ENCODE measurements around the gene RGS19.
A peak's percentile ranks its signal among the peaks of the same experiment; 100 is the strongest.

Gene RGS19

DNA sequence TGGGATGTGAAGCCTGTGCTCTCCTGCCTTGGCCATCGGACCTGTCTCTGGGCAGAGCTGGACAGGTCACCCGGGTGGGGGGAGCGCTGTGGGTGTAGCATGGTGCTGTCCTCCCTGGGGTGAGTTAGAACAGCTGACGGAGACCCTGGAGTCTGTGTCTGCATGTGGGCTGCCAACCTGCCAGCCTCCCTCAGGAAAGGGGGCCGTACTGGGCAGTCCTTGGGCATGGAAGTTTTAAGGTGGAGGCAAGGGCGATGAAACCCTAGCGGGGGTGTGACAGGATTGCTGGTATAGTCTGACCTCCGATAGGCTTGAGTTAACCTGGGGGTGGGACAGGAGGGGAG lies 32.3 kb downstream of the RGS19 start:
- no peak for DNase-seq
- H3K4me1 Mint-ChIP-seq = peaks cover 22% of the 10 kb centered on the region
- no peak overlapping the region for H3K4me3 Mint-ChIP-seq
- H3K27me3 Mint-ChIP-seq (ENCODE audit: low read depth, poor library complexity) = peaks cover 85% of the 10 kb centered on the region
- H3K36me3 Mint-ChIP-seq (ENCODE audit: low read depth) = no peaks in the 10 kb centered on the region
- no peak for TF ChIP-seq CTCF (IDR thresholded peaks at IDR 0.05)
- no peak overlapping the region for H3K27ac Mint-ChIP-seq
- H3K9me3 Mint-ChIP-seq = no peaks in the 10 kb centered on the region

DNA sequence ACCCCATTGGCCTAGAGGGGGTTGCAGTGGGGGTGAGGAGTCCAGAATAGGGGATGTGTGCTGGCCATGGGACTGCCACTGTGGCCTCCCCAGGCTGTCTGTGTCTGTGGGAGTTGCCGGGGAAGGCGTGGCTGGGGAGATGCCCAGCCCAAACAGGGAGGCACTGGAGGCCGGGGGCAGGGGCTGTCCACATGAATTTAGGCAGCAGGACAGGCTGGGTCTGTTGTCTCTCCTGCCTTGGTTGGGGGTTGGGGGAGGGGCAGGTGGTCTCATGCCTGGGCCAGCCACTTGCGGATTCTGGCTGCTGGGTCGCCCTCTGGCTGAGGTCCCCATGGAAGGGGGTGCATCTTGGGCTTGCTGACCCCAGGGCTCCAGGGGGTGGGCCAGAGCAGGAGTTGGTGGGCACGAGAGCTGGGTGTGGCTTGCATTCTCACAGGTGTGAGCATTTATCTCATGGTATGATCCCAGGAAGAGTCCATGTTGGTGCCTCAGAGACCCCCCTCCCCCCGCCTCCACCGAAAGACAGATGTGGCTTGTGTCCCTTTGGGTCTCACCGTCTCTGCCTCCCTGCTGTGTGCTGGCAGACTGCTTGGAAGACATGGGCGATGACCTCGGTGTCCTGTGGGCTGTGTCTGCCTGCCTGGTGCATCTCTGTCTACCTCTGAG lies 33.8 kb downstream of the RGS19 start:
- H3K27me3 Mint-ChIP-seq (ENCODE audit: low read depth, poor library complexity) = peaks cover 87% of the 10 kb centered on the region
- no peak overlapping the region for H3K27ac Mint-ChIP-seq
- peaks cover 22% of the 10 kb centered on the region for H3K4me1 Mint-ChIP-seq
- H3K36me3 Mint-ChIP-seq (ENCODE audit: low read depth) = no peaks in the 10 kb centered on the region
- no peak overlapping the region for H3K4me3 Mint-ChIP-seq
- TF ChIP-seq CTCF (IDR thresholded peaks at IDR 0.05) = no peak
- no peaks in the 10 kb centered on the region for H3K9me3 Mint-ChIP-seq
- no peak for DNase-seq

- peaks cover 88% of the 10 kb centered on the region for H3K27me3 Mint-ChIP-seq (ENCODE audit: low read depth, poor library complexity)
- H3K36me3 Mint-ChIP-seq (ENCODE audit: low read depth) = no peaks in the 10 kb centered on the region
- no peak overlapping the region for H3K27ac Mint-ChIP-seq
- no peak for DNase-seq
- H3K4me1 Mint-ChIP-seq = peaks cover 27% of the 10 kb centered on the region
- no peak overlapping the region for H3K4me3 Mint-ChIP-seq
- H3K9me3 Mint-ChIP-seq = no peaks in the 10 kb centered on the region
- no peak for TF ChIP-seq CTCF (IDR thresholded peaks at IDR 0.05)
Measured at GRCh38 chr20:64044484-64045247, 34.7 kb downstream of the RGS19 start.

DNA sequence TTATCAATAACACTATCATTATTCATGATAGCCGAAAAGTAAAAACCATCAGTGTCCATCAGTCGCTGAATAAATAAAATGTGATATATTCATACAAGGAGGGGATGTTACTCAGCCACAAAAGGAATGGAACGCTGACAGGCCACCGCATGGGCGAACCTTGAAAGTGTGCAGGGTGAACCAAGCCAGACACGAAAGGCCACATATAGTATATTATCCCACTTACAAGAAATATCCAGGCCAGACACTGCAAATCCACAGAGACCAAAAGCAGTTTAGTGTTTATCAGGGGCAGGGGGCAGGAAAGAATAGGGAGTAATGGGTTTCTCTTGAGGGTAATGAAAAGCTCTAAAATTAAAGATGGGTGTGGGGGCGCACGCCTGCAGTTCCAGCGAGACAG lies 35.5 kb downstream of the RGS19 start:
- Mint-ChIP-seq H3K36me3 (ENCODE audit: low read depth) (no peaks in the 10 kb centered on the region), H3K4me1 (peaks cover 30% of the 10 kb centered on the region), H3K9me3 (no peaks in the 10 kb centered on the region), H3K27ac (no peak overlapping the region), H3K4me3 (no peak overlapping the region), H3K27me3 (ENCODE audit: low read depth, poor library complexity) (peaks cover 92% of the 10 kb centered on the region)
- TF ChIP-seq CTCF (IDR thresholded peaks at IDR 0.05) = no peak
- no peak for DNase-seq

GRCh38 chr20:64042054-64042781 lies 37.1 kb downstream of the RGS19 start:
- Mint-ChIP-seq H3K27ac (no peak overlapping the region), H3K36me3 (ENCODE audit: low read depth) (no peaks in the 10 kb centered on the region), H3K9me3 (no peaks in the 10 kb centered on the region), H3K4me3 (peak overlapping the region; percentile 68), H3K27me3 (ENCODE audit: low read depth, poor library complexity) (peaks cover 93% of the 10 kb centered on the region), H3K4me1 (peaks cover 30% of the 10 kb centered on the region)
- TF ChIP-seq CTCF (IDR thresholded peaks at IDR 0.05) = no peak
- no peak for DNase-seq

Data from nephron progenitor cell (in vitro differentiated cells).